D721Med (cell line): Measurements from ENCODE around the gene SLC17A9.

Experiments
- DNase-seq: peaks from one replicate; pipeline ENCODE4 v3.0.0; 2011; ENCODE audit warnings: low spot score; ENCODE audit not compliant: insufficient read length
- FAIRE-seq: peaks from 2 replicates; lab custom pipeline; 2011; peaks lifted over from hg19 to GRCh38; lab: Jason Lieb, UNC
- TF ChIP-seq, protein P1 (sequence below): IDR thresholded peaks from 2 replicates; pipeline ENCODE4 v1.5.1; 2012; ENCODE audit warnings: mild to moderate bottlenecking, control low read depth; ENCODE audit not compliant: insufficient read depth; ENCODE audit errors: missing control alignments

SLC17A9 gene

DNA sequence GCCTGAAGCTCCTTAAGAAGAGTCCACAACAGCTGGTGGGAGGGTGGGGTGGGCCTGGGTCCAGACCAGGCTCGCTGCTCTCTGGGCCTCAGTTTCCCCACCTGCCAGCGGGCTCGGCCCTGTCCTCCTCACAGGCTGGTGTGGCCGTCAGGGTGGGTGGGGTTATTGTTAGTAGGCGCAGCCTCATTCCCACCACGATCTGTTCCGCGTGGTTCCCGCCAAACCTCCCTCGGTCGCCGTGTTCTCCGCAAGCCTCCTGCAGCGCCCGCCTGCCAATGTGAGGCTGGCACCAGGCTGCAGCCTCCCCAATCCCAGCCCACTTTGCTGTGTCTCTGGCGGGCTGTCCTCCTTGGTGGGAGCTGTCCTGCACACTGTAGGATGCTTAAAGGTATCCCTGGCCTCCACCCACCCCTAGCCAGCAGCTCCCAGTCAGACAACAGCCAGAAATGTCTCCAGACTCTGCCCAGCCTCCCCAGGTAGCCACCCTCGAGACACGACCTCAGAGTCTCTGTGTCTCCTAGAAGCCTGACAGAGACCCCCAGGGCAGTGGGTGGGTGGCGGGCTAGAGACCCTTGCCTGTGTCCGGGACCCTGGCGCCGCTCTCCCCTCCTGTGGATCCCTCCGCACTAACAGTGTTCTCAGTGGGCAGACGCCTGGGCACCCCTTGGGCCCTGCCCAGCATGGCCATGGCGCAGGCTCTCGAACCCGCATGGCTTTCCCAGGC, 15.3 kb downstream of the SLC17A9 start:
- FAIRE-seq (no peak), DNase-seq (no peak)
- TF ChIP-seq, protein P1, sequence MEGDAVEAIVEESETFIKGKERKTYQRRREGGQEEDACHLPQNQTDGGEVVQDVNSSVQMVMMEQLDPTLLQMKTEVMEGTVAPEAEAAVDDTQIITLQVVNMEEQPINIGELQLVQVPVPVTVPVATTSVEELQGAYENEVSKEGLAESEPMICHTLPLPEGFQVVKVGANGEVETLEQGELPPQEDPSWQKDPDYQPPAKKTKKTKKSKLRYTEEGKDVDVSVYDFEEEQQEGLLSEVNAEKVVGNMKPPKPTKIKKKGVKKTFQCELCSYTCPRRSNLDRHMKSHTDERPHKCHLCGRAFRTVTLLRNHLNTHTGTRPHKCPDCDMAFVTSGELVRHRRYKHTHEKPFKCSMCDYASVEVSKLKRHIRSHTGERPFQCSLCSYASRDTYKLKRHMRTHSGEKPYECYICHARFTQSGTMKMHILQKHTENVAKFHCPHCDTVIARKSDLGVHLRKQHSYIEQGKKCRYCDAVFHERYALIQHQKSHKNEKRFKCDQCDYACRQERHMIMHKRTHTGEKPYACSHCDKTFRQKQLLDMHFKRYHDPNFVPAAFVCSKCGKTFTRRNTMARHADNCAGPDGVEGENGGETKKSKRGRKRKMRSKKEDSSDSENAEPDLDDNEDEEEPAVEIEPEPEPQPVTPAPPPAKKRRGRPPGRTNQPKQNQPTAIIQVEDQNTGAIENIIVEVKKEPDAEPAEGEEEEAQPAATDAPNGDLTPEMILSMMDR: no peak

GRCh38 chr20:62968378-62969178, 16.1 kb downstream of the SLC17A9 start:
- FAIRE-seq (no peak), DNase-seq (no peak)
- TF ChIP-seq, protein P1: no peak

DNA sequence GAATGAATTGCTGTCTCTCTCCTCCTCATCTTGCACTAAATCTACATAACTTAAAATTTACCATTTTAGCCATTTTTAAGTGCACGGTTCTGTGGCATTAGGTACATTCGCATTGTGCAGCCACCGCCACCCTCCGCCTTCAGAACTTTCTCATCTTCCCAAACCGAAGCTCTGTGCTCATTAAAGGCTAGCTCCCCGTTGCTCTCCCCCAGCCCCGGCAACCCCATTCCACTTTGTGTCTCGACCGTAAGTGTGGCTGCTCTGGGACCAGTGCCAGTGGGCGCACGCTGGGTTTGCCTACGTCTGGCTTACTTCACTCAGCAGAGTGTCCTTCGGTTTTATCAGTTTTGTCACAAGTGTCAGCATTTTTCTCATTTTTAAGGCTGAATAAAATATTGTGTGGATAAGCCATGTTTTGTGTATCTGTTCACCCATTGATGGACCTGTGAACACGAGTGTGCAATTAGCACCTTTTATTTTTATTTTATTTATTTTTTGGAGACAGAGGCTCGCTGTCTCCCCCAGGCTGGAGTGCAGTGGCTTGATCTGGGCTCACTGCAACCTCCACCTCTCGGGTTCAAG, 16.8 kb downstream of the SLC17A9 start:
- DNase-seq: no peak
- TF ChIP-seq, protein P1: no peak
- no peak for FAIRE-seq

DNA sequence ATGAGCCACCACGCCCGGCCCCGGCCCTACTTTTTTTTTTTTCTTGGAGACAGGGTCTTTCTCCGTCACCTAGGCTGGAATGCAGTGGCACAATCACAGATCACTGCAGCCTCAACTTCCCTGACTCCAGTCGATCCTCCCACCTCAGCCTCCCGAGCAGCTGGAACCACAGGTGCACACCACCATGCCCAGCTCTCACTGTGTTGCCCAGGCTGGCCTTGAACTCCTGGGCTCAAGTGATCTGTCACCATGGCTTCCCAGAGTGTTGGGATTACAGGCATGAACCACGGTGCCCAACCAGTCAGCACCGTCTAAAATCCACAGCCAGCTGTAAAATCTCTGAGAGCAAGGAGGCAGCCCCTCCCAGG, 17.4 kb downstream of the SLC17A9 start:
- TF ChIP-seq, protein P1: no peak
- FAIRE-seq: no peak
- no peak for DNase-seq

GRCh38 chr20:62970307-62971210, 18.1 kb downstream of the SLC17A9 start:
- DNase-seq (no peak), FAIRE-seq (no peak)
- TF ChIP-seq, protein P1: no peak

GRCh38 chr20:62971211-62971949, 18.9 kb downstream of the SLC17A9 start:
- DNase-seq: no peak
- TF ChIP-seq, protein P1: no peak
- FAIRE-seq: no peak
